Astrocyte of the cerebellum (primary cell): ENCODE data around the gene NTN1.
A peak's percentile ranks its signal among the peaks of the same experiment; 100 is the strongest.

Experiments
- DNase-seq: peaks from one replicate; pipeline ENCODE4 v3.0.0-alpha.2; 2011; ENCODE audit warnings: low read depth
- H3K4me3 ChIP-seq: 2 replicates; pipeline ENCODE4 v1.5.1; 2011; ENCODE audit warnings: mild to moderate bottlenecking, low read depth, low read length, moderate library complexity
- in situ Hi-C: cut with HindIII; loops from 2 replicates; pipeline ENCODE4 v1.10.0; 2017; ENCODE audit warnings: low sequenced_read_pairs
- TF ChIP-seq, protein P1 (sequence below): IDR thresholded peaks from 2 replicates; pipeline ENCODE4 v1.5.1; 2012; ENCODE audit warnings: low read length, low read depth, moderate library complexity, mild to moderate bottlenecking; ENCODE audit errors: missing control alignments

Gene NTN1

DNA sequence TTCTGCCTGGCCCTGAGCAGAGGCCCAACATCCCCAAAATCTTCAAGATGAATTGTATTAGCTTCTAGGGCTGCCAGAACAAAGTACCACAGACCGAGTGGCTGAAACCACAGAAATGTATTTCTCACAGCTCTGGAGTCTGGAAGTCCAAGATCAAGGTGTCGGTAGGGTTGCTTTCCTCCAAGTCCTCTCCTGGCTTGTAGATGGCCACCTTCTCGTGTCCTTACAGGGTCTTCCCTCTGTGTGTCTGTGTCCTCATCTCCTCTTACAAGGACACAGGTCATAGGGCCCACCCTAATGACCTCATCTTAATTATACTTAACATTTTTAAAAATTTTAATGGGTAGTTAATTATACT is 215.7 kb downstream of the NTN1 start:
- no peak for DNase-seq

DNA sequence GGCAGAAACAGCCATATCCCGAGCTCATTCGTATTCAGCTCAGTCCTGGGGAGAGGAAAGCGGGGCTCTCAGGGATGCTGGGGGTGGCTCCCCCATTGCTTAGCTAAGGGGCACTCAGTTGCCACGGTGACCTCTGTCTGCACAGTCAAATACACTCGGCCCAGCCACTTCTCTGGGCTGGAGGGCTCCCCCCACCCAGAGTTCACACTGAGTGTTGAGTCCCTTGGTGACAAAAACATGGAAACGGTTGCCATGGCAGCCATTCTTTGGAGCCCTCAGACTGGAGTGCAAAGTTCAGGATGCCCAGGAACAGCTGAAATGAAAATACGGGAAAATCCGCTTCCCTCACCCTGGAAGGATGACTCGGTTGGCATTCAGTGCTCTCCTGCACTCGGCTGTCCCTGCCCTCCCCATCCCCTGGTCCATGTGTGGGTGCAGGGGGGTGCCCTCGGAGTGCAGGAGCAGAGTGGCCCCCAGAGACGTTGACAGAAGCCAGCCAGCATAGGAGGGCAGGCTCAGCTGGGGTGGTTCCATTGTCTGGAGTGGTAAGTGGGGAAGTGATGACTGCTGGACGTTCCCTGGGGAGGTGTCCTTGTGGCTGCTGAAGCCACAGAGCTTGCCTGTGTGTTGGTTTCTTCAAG is 216.5 kb downstream of the NTN1 start:
- in situ Hi-C loops: no loop called here
- TF ChIP-seq, protein P1, sequence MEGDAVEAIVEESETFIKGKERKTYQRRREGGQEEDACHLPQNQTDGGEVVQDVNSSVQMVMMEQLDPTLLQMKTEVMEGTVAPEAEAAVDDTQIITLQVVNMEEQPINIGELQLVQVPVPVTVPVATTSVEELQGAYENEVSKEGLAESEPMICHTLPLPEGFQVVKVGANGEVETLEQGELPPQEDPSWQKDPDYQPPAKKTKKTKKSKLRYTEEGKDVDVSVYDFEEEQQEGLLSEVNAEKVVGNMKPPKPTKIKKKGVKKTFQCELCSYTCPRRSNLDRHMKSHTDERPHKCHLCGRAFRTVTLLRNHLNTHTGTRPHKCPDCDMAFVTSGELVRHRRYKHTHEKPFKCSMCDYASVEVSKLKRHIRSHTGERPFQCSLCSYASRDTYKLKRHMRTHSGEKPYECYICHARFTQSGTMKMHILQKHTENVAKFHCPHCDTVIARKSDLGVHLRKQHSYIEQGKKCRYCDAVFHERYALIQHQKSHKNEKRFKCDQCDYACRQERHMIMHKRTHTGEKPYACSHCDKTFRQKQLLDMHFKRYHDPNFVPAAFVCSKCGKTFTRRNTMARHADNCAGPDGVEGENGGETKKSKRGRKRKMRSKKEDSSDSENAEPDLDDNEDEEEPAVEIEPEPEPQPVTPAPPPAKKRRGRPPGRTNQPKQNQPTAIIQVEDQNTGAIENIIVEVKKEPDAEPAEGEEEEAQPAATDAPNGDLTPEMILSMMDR: no peak
- no peak for DNase-seq
- H3K4me3 ChIP-seq: no peak overlapping the region

More for the DNA sequence above, 215.7 kb downstream of the NTN1 start:
- in situ Hi-C loops: no loop called here
- no peak overlapping the region for H3K4me3 ChIP-seq
- TF ChIP-seq, protein P1: no peak

DNA sequence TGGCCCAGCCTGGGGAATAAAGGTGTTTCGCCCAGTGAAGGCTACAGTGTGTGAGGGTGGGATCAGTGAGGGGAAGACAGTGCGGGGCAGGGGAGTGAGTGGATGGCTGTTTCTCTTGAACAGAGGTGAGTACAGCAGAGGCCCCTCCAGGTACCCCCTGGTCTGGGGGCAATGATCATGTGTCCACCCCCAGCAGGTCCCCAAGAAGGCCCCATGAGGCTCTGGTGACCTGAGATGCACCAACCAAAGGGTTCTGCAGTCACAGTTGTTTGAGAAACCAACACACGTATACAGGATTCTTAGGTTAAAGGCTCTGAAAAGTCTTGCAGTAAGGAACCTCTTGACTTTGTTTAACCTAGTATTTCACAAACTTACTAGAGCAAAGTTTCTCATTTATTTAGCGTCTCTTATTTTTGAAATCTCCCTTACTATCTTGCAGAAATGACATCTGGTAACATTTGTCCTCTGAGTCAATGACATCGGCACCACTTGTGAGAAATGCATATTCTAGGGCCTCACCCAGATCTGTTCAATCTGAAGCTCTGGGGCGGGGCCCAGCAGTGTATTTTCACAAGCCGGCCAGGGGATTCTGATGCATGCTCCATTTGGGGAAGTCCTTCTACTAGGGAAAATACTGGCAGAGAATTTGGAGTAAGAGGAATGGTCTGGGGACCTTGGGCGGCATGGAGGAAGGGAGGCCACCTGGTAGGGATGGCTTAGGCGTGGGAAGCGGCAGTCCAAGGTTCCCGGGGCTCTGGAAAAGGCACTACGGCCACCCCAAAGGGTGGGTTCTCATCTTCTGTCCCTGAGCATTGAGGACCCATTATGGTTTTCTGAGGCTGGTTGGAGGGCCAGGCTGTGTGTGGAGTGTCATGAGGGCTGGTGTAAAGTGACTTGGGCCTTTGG is 217.3 kb downstream of the NTN1 start:
- H3K4me3 ChIP-seq: no peak overlapping the region
- no peak for DNase-seq
- in situ Hi-C loops: no loop called here
- TF ChIP-seq, protein P1: no peak

DNA sequence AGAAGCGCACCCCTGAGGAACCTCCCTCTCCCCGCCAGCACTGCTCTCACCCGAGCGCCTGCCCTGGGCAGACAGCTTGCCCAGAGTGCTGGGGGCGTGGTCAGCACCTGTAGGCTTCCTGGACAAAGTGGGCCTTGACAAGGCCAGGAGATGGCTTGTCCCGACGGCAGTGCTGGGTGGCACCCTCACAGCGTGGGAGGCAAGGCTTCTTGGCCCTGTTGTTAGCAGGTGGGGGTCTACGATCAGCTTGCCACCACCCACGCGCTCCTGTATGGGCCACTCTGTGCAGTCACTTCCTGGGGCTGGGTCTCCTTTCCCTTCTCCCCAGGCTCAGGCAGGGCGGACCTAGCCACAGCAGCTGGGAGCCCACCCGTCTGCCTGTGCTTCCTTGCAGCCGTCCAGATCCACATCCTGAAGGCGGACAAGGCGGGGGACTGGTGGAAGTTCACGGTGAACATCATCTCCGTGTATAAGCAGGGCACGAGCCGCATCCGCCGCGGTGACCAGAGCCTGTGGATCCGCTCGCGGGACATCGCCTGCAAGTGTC is 218.0 kb downstream of the NTN1 start:
- peak overlapping the region; percentile 10 for H3K4me3 ChIP-seq
- in situ Hi-C loops: no loop called here
- no peak for DNase-seq
- TF ChIP-seq, protein P1: no peak

DNA sequence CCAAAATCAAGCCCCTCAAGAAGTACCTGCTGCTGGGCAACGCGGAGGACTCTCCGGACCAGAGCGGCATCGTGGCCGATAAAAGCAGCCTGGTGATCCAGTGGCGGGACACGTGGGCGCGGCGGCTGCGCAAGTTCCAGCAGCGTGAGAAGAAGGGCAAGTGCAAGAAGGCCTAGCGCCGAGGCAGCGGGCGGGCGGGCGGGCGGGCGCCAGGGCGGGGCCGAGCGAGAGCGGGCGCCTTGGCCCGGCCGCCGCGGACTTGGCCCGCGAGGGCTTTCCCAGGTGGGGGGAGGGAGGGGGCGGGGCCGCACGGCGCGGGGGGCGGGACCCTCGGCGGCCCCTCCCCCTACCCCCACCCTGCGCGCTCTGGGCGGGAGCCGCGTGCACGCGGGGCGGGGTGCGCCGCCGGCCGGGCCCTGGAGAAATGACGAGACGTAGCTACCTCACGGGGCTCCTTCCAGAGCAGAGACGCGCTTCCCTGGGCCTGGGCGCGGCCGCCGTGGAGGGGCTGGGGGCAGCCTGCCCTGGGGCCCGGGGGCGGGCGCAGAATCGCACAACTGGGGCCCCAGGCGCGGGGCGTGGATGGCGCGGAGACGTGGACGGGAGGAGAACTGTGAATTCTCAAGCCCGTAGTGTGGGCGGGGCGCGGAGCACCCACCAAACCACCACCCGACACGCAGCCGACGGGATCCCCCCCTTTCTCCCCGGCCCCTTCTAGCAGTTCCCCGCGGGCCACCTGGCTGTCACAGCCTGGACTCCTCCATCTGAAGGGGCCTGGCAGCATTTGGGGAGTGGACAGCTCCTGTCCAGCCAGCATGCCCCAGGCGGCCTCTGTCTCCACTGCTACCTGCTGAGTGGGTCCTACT is 218.7 kb downstream of the NTN1 start:
- DNase-seq: no peak
- in situ Hi-C loops: no loop called here
- peak overlapping the region; percentile 26 for H3K4me3 ChIP-seq
- TF ChIP-seq, protein P1: no peak
